Hematopoietic multipotent progenitor cell treated with erythropoietin and hydrocortisone succinate and interleukin-3 and kit ligand, for 6 days (in vitro differentiated cells): ENCODE results near the gene SLC39A10.

Experiments
- DNase-seq: peaks from one replicate; pipeline ENCODE4 v3.0.0-alpha.2; 2015

The SLC39A10 gene

GRCh38 chr2:195733831-195734230 is 76.8 kb downstream of the SLC39A10 start:
- DNase-seq: no peak

DNA sequence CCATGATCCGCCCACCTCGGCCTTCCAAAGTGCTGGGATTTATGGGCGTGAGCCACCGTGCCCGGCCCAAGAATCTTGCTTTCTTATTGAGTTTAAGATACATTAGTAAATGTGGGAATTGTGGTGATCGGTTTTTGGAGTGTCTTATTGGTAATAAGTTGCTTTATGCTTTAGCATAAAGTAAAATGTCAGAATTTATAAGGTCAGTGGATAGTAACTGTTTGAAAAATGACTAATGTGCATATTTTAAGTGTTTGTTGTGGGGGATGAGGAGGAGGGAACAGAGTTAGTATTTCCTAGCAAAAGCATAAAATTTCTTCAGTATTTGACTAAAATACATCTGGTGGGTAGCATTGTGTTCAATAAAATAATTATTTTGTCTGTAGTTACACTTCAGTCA is 77.4 kb downstream of the SLC39A10 start:
- DNase-seq: no peak

- DNase-seq: no peak
Observed at GRCh38 chr2:195734931-195735330, 77.9 kb downstream of the SLC39A10 start.

GRCh38 chr2:195735347-195735746 is 78.3 kb downstream of the SLC39A10 start:
- DNase-seq: no peak

- no peak for DNase-seq
Observed at GRCh38 chr2:195737511-195738325, 80.7 kb downstream of the SLC39A10 start.

- no peak for DNase-seq
Observed at GRCh38 chr2:195741191-195741590, 84.2 kb downstream of the SLC39A10 start.

DNA sequence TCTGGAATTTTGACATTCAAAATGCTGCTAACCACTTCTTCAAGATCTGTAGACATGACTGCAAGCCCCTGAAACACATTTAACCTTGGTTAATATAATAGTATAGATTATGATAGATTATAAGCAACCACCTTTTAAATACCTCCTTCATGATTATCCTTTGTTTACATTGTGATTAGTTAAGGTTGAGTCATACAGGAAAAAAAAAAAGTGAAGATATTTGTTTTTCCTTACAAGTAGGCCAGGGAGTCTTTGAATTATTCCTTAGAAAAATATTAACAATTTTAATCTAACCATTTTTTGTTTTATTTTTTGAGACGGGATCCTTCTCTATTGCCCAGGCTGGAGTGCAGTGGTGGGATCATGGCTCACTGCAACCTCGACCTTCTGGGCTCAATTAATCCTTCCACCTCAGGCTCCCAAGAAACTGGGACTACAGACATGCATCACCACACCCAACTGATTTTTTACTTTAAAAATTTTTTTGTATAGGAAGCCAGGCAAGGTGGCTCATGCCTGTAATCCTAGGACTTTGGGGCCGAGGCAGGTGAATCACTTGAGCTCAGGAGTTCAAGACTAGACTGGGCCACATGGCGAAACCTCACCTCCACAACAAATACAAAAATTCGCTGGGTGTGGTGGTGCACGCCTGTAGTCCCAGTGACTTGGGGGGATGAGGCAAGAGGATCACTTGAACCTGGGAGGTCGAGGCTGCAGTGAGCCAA is 99.4 kb downstream of the SLC39A10 start:
- no peak for DNase-seq

DNA sequence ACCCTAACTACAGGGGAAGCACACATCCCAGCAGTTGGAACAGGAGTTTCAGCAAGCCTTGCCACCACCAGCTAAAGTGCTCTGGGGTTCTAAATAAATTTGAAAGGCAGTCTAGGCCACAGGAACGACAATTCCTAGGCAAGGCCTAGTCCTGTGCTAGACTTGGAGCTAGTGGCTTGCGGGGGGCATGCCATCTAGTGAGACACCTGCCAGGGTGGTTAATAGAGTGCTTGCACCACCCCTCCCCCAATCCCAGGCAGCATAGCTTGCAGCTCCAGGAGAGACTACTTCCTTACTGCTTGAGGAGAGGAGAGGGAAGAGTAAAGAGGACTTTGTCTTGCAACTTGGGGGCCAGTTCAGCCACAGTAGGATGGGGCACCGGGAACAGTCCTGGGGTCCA is 101.8 kb downstream of the SLC39A10 start:
- DNase-seq: no peak

- no peak for DNase-seq
Observed at GRCh38 chr2:195759877-195760276, 102.9 kb downstream of the SLC39A10 start.

DNA sequence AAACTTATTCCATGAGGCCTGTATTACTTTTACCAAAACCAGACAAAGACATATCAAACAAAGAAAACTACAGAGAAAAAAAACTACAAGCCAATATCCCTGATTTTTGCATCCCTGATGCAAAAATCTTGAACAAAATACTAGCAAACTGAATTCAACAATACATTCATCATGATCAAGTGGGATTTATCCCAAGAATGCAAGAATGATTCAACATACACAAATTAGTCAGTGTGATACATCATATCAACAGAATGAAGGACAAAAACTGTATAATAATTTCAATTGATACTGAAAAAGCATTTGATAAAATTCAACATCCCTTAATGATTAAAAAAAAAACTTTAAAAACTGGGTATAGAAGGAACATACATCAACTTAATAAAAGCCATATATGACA is 106.8 kb downstream of the SLC39A10 start:
- DNase-seq: no peak

- no peak for DNase-seq
Observed at GRCh38 chr2:195766691-195767090, 109.7 kb downstream of the SLC39A10 start.

GRCh38 chr2:195768431-195768830 is 111.4 kb downstream of the SLC39A10 start:
- no peak for DNase-seq

DNA sequence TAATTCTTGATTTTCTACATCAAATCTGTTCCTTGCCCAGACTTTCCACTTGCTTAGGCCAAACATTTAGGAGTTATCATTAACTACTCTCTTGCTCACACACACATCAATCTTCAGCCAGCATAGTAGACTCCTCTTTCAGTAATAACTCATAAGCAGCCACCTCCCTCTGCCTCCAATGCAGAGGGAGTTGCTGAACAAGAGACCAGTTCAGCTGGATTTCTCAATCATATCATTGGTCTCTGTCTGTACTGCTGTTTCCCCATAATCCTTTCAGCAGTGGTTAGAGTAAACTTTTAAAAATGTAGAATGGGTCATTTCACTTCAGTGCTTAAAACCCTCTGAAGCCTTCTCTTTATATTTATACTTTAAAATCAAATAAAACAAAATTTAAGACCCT is 112.9 kb downstream of the SLC39A10 start:
- no peak for DNase-seq

- peak; percentile 17 for DNase-seq
Observed at GRCh38 chr2:195779491-195779890, 122.5 kb downstream of the SLC39A10 start.

GRCh38 chr2:195782156-195782555 is 125.1 kb downstream of the SLC39A10 start:
- DNase-seq: no peak
